Pons (tissue), 1 donor: ENCODE results near the gene GADD45GIP1.

Experiments
- DNase-seq: peaks from one replicate; pipeline ENCODE4 v3.0.0-alpha.2; 2016; ENCODE audit warnings: low spot score

Gene GADD45GIP1

GRCh38 chr19:12956446-12957388 is at the start of gene GADD45GIP1:
GADD45GIP1 (minus strand) TSS chr19:12957223; CDS start chr19:12957212, 11 bp downstream.
- DNase-seq, result no peak

GRCh38 chr19:13005861-13006370 is 48.9 kb upstream of the GADD45GIP1 start:
- no peak for DNase-seq

DNA sequence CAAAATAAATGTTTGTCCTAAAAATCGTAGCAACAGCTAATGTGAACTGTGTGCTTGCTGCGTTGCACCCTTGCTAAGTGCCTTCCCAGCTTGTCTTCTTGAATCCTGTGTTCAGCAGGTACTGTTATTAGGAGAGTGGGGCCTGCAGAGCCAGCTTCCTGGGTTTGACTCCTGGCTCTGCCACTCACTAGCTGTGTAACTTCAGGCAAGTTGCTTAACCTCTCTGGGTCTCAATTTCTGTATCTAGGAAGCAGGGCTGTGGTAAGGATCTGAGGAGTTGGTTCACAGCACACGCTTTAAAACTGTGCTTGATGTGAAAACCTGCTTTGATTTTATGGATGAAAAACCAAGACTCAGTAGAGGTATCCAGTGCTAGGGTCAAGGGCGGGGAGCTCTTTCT is 48.2 kb upstream of the GADD45GIP1 start:
- DNase-seq, result no peak

DNA sequence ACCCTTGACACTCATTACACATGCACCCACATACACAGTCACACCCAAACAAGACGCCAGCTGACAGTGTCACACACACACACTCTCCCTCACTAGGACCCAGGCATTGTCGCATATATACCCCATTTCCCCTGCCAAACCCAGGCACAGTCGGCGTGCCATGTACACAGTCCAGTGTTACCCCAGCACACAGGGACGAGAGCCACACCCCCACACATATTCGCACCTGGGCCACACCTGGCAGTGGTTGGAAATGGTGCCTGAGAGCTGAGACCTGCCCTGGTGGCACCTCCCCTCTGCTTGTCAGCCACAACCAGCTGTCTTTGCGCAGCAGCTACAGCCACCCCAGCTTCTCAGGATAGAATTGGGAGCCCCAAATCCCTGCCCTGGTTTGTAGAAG is 47.2 kb upstream of the GADD45GIP1 start:
- no peak for DNase-seq

DNA sequence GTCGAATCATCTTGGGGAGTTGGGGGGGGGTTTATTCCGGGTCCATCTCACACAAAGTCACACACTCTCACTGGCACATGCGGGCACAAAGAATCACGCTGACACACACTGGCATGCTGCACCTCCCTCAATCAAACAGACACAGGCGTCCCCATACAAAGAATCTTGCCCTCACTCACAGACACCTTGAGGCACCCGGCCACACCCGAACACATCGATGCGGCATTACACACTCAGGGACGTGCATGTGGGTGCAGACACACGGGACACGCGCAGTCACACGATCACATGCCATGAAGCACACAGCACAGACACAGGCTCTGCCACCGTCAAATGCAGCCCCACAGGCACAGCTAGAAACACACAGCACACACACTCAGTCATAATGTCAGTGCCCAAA is 46.1 kb upstream of the GADD45GIP1 start:
- DNase-seq, result no peak

DNA sequence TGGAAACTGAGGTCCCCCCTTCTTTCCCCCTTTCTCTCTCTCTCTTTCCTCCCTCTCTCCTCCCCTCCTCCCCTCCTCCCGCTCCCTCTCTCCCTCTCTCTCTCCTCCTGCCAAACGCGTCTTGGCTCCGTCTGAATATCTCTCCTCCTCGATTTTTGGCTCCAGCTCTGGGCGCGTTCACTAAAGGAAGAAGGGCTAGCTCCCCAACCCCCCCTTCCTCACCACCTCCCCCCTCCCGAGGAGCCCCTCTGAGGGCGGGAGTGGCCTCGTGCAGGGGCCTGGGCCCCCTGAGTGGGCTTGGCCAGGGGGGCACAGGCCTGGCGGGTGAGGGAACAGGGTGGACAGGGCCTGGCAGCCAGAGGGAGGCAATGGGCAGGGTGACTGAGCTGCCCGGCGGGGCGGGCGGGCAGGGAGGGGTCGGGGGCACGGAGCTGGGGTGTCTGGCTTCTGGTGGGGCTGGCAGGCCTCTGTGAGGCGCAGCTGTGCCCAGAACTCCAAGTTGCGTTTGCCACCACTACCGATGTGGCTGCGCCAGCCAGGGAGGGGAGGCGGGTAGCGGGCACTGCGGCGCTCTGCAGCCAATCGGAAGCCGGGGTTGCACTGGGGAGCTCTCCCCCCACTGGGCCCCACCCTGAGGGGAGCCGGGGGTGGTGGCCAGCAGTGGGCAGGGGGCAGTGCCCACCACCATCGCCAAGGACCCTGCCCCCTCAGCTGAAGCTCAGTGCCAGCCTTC is 45.3 kb upstream of the GADD45GIP1 start:
- DNase-seq, result peak; percentile 94

DNA sequence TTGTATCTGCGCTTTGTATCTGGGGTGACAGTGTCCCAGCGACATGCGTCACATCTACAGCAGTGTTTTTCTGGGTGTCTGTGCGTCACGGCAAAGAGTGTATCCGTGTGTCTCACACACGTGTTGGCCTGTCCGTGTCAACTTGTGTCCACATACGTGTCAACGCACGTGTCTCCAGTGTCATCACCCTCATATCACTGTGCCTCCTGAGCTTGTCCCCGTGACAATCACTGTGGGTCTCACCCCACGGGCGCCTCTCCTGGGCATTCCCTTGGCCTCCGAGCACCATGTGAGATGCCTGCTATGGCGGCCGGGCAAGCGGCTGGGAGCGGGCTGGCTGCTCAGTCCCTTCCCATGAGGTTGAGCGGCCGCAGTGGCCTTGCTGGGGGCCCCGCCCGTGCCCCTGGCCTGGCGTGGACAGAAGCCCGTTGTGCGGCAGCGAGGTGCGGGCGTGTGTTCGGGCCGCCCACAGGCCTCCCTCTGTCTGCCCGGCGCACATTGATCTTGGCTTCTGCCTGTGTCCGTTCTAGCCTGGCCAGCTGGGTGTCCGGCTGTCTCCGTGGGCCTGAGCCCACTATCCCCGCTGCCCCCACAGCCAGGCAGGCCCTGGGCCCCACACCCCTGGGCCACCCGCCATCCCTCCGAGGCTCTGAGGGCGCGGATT is 44.6 kb upstream of the GADD45GIP1 start:
- peak; percentile 75 for DNase-seq

DNA sequence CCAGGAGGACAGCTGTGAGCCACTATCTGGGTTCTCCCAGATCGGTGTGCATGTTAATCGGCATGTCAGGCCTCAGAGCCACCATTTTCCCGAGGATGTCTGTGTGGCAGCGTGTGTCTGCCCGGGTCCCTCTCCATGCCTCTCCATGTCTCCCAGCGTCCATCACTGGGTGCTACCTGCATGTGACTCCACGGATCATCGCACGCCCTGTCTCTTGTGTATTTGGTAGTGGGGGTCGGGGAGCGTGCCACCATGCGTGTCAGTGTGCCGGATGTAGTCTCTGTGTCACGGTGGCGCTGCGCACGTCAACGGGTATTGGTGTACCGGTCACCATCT is 44.1 kb upstream of the GADD45GIP1 start:
- DNase-seq, result no peak

DNA sequence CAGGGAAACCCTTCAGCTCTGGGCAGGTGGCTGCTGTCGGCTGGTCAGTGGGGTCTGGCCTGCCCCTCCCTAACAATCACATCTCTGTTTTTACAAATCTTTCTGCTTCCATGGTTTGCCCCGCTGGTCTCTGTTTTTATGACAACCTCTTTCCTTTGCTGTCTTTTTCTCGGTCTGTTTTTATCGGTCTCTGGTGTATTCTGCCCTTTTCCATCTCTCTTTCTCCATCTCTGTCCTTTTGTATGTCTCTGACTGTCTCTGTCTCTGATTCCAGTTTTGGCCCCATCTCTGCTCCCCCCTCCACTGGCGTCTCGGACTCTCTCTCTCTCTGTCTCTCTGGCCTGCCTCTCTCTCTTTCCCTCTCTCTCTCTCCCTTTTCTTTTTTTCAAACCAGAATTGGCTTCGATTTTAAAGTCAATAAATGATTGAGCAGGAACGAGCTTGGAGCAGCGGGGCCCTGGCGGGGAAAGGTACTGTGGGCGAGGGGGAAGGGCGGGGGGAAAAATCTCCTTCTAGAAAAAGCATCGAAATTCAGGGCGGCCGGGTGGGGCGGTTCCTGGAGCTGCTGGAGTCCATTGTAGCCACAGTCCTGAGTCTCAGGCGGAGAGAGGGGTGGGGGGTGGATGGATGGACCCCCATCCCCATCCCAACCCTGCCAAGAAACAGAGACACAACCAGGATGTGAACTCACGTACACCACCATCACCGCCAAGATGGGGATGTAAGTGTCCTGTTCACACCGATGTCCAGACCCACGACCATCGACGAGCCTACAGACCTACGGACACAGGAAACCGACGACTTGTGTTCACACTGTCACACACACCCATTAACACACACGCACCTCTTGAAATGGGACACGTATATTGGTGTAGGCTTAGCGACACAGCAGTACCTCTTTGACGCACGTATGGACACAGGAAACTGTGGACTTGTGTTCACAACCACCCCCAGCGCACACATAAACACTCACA is 41.2 kb upstream of the GADD45GIP1 start:
- no peak for DNase-seq

DNA sequence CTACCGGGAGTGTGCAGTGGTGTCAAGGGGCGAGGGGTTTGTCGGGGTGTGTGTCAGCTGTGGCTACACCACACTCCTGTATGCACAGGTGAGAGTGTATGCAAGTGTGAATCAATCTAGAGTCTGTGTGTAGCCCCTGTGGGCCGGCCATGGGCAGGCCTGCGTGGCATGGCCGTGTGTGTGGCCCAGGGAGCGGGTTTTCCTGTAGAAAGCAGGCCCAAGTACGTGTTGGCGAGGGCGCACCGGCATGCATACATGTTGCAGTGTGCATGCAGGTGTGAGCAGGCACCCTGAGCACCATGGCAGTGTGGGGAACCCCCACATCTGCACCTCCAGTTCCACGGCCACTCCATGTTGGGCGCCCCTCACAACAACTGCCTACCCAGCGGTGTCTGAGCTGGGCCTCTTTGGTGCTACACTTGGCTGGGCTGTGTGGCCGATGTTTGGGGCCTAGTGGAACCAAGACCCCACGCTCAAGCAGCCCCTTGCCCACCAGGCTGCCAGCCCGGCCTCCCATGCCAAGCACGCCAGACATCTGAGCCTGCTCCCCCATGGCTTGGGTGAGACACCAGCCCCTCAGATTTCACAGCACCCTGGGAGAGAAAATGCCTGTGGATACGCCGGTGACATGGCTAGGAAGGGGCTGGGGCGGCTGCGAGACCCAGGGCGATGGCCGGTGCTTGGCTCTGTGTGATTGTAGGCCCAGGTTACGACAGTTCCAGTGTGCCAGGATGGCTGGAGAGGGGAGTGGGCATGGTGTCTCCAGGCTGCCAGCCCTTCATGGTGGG is 40.4 kb upstream of the GADD45GIP1 start:
- DNase-seq, result no peak

DNA sequence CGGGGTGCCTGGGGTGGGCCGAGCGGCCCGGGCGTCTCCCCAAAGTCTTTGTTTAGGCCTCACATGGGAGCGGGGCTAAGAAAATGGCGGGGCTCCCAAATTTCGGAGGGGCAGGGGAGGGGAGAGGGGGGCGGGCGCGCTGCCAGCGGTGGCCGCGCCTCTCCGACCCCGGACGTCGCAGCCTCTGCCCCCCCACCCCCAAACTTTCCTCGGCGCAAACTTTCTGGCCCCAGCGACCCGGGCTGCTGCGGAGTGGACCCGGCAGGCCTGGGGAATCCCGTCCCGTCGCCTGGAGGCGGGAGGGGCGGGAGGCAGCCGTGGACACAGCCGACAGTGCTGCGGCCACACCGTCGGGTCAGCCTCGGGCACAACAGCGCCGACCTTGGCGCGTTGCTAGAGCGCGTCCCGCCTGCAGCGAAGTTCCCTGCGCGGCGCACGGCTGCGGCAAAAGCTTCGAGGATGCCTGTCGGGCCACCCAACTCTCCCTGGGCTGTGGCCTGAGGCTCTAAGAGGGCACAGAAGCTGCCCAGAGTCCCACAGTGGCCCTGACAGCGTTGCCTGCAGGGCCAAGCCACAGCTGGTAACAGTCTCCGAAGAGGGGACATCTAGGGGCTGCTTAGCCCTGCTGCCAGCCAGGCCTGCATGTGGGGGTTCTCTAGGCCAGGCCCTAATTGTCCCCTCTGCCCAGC is 39.5 kb upstream of the GADD45GIP1 start:
- no peak for DNase-seq

GRCh38 chr19:12995596-12996405 is 38.8 kb upstream of the GADD45GIP1 start:
- no peak for DNase-seq

- no peak for DNase-seq
Observed at GRCh38 chr19:12994701-12995595, 37.9 kb upstream of the GADD45GIP1 start, which contains the start of gene NFIX. NFIX (plus strand) TSS chr19:12995475; CDS start chr19:12995838, 363 bp downstream.

DNA sequence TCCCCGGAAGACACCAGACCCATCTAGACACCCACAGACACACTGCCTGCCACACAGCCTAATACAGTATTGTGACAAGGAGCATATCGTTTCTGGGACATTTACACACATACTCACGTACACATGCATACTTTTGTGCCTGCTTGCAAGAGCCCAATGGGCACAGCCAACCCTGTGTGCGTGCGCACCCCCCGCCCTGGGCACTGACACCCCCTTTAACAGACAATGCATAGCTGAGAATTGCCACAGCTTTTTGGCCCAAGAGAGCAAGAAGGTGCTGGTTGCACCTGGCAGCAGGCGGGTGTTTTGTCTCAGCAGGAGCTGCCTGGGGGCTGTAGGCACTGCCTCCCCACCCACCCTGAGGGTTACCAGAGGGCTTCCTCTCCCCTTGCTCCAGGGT is 36.5 kb upstream of the GADD45GIP1 start:
- no peak for DNase-seq

GRCh38 chr19:12992729-12993128 is 35.7 kb upstream of the GADD45GIP1 start:
- DNase-seq, result no peak

GRCh38 chr19:12991296-12991695 is 34.3 kb upstream of the GADD45GIP1 start:
- no peak for DNase-seq

DNA sequence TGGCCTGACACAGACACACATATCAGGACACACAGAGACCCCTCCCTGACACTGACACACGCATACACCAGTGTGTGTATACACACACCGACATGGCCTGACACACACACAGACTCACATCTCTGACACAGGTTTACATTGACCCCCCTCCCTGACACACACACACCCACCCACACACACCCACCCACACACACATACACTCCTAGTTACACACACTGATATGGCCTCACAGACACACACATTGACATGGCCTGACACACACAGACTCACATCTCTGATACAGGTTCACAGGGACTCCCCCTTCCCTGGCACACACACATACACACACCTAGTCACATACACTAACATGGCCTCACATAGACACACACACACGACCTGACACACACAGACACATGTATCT is 33.8 kb upstream of the GADD45GIP1 start:
- no peak for DNase-seq

- no peak for DNase-seq
Observed at GRCh38 chr19:12990431-12990830, 33.4 kb upstream of the GADD45GIP1 start.
